Measurements from ENCODE around the gene YIF1A. TPM values are rescaled to one million over a fixed set of nuclear protein-coding genes. Genes with fewer than 3 reads are reported as not detected.

Gene YIF1A, protein sequence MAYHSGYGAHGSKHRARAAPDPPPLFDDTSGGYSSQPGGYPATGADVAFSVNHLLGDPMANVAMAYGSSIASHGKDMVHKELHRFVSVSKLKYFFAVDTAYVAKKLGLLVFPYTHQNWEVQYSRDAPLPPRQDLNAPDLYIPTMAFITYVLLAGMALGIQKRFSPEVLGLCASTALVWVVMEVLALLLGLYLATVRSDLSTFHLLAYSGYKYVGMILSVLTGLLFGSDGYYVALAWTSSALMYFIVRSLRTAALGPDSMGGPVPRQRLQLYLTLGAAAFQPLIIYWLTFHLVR
- 10 to 100 TPM; 57.4 to 64.0 TPM for total RNA-seq

DNA sequence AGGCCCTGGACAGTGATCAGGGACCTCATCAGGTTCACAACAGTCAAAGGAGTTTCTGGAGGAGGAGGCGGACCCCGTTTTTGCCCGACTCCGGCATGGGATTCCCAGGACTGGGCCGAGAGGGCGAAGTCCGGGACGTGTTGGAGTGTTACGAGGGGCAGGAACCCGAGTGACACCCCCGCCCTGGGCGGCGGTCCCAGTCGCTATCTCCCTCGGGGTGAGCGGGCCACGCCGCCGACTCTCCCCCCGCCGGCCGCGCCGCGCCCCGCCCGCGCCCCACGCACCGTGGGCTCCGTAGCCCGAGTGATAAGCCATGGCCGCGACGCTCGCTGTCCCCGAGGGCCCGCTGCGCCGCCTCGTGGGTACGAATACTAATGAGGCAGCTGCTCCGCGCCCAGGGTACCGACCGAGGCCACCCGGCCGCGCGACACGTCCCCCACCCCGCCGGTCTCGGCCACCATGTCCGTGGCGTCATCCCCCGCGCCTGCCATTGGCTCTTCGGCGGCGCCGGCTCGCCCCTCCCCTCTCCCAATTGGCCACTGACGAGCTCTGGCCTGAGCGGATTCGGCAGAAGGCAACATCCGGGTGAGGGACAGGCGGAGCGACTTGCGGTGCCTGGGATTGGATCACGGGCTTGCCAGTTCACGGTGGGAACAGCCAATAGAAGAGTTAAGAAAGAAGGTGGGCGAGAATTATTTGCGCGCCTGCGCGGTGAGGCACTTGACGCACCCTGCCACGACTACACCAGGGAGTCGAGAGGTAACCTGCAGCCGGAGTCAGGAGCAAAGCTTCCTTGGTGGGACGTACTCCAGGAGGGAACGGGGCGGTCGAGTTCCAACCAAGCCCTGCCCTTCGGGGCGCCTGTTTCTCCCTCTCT is at the start of gene YIF1A:
Gene YIF1A (minus strand): TSS at position 473 of the 877 bp plus-strand sequence. CDS start 158 bp downstream, at position 315.
- Mint-ChIP-seq H3K4me1 (ENCODE audit: low read depth) (peaks cover 31% of the 10 kb centered on the region), H3K4me3 (peak within 1 kb of the TSS; percentile 85), H3K9me3 (no peaks in the 10 kb centered on the region), H3K27me3 (peaks cover 17% of the 10 kb centered on the region), H3K27ac (peak within 1 kb of the TSS; percentile 89), H3K36me3 (ENCODE audit: low read depth) (peaks cover 3% of the 10 kb centered on the region)
- CTCF ChIA-PET: interaction anchor here (0.7 to 4.8 kb wide), 13 partner anchors 8 to 150 kb away, joined by 3 to 27 read pairs (median 5); partner anchors contain the start of genes MRPL11 and RAB1B
- ATAC-seq: peak; percentile 96
- peak; percentile 99 for DNase-seq
- POLR2A ChIA-PET: interaction anchor here (0.6 to 1.9 kb wide), 14 partner anchors 18 to 390 kb away, joined by 3 to 9 read pairs (median 4); partner anchors contain the start of genes RAB1B and SLC29A2
- intact Hi-C loops (cut with micrococcal nuclease): no loop called here
- TF ChIP-seq, protein P1, sequence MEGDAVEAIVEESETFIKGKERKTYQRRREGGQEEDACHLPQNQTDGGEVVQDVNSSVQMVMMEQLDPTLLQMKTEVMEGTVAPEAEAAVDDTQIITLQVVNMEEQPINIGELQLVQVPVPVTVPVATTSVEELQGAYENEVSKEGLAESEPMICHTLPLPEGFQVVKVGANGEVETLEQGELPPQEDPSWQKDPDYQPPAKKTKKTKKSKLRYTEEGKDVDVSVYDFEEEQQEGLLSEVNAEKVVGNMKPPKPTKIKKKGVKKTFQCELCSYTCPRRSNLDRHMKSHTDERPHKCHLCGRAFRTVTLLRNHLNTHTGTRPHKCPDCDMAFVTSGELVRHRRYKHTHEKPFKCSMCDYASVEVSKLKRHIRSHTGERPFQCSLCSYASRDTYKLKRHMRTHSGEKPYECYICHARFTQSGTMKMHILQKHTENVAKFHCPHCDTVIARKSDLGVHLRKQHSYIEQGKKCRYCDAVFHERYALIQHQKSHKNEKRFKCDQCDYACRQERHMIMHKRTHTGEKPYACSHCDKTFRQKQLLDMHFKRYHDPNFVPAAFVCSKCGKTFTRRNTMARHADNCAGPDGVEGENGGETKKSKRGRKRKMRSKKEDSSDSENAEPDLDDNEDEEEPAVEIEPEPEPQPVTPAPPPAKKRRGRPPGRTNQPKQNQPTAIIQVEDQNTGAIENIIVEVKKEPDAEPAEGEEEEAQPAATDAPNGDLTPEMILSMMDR (IDR thresholded peaks at IDR 0.05): no peak

DNA sequence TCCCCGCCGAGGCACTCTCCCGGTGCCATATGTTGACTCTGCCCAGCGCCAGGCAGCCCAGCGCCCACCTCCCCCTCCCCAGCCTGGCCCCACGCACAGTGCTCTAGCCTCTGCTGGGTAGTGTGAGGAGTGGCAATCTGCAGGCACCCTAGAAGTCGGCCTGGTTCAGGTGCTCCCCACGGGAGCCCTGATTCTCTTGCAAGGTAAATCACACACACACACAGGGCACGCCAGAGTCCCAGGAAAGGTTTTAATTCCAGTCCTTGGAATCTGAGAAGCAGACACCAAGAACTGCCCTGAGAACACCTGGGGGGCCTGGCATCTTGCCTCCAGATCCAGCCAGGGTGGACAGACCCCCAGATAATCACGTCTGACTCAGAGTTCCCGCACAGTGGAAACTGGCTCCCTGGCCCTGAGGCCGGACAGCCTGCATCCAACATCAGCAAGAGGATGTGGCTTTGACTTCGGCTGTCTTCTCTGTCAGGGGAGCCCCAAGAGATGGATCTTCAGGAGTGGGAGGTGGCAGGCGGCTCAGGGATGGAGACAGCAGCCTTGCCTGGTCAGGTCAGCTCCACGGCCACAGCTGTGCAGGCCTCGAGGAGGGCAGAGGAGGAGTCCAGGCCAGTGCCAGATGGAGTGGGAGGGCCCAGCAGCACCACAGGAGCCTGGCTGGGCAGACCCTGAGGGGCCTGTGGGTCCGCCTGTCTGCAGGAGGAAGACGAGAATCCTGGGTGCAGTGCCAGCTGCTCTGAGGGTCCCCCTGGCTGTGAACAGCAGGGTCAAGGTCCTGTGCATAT is 48.4 kb upstream of the YIF1A start:
- Mint-ChIP-seq H3K4me3 (peak overlapping the region; percentile 66), H3K27ac (peak overlapping the region; percentile 85), H3K9me3 (no peaks in the 10 kb centered on the region), H3K4me1 (ENCODE audit: low read depth) (peaks cover 33% of the 10 kb centered on the region), H3K36me3 (ENCODE audit: low read depth) (peaks cover 31% of the 10 kb centered on the region), H3K27me3 (no peaks in the 10 kb centered on the region)
- POLR2A ChIA-PET: interaction anchor here (0.8 to 4.7 kb wide), 6 partner anchors 8 to 22 kb away, joined by 3 to 38 read pairs (median 4); partner anchors contain the start of genes BRMS1 and CD248
- TF ChIP-seq, protein P1 (IDR thresholded peaks at IDR 0.05): no peak
- intact Hi-C loops (cut with micrococcal nuclease): no loop called here
- CTCF ChIA-PET: interaction anchor here (0.9 to 8.7 kb wide), 6 partner anchors 8 to 115 kb away, joined by 3 to 133 read pairs (median 6); partner anchors contain the start of genes BRMS1 and CD248
- DNase-seq (no peak), ATAC-seq (no peak)

DNA sequence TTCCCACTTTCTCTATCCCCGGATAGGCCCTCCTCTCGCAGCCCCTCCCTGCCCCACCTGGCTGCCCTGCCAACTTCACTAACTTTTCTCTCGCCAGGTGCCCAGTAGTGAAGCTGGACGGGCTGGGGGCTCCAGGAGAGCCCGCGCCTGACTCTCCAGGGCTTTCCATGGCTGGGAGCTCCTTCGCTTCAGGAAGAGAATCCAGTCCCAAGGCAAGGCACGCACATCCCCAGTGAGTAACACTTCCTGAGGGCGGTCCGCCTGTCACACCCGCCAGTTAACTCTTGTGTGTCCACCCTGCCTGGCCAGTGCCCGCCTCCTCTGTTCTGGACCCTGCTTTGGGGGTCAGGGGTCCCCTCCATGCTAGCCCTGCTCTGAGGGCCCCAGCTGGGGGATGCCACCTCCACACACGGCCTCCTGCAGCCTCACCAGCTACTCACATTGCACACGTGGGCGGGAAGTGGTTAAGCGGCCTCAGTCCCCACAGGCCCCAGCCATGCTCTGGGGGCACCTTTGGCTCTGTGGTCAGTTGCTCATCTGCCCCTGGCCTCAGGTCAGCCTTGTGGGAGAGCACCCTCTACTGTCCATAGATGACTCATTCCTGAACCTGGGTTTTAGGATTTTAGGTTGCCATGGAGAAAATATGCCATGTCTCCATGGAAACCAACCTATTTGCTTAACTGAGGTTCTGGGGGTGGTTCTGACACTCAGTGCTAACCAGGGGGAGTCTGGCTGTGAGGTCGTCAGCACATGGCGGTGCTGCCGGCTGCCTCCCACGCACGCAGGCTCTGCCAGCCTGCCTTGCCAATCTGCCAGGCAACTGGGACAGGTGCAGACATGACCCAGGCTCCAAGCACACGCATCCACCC is 47.5 kb upstream of the YIF1A start, which contains the start of gene RIN1:
Gene RIN1 (minus strand): TSS at position 201 of the 869 bp plus-strand sequence. CDS start 32 bp downstream, at position 169.
- H3K9me3 Mint-ChIP-seq: no peaks in the 10 kb centered on the region
- H3K27ac Mint-ChIP-seq: peak within 1 kb of the TSS; percentile 85
- peak; percentile 84 for ATAC-seq
- POLR2A ChIA-PET: interaction anchor here (1.6 to 4.7 kb wide), 5 partner anchors 9 to 35 kb away, joined by 5 to 38 read pairs (median 7); partner anchors contain the start of genes B4GAT1, BRMS1, CD248 and SLC29A2
- TF ChIP-seq, protein P1 (IDR thresholded peaks at IDR 0.05): no peak
- peaks cover 27% of the 10 kb centered on the region for H3K36me3 Mint-ChIP-seq (ENCODE audit: low read depth)
- CTCF ChIA-PET: interaction anchor here (1.0 to 8.7 kb wide), 6 partner anchors 9 to 114 kb away, joined by 4 to 133 read pairs (median 6); partner anchors contain the start of genes BRMS1 and CD248
- intact Hi-C loops (cut with micrococcal nuclease): no loop called here
- H3K4me1 Mint-ChIP-seq (ENCODE audit: low read depth): peaks cover 33% of the 10 kb centered on the region
- peak; percentile 91 for DNase-seq
- H3K4me3 Mint-ChIP-seq: peak within 1 kb of the TSS; percentile 66
- H3K27me3 Mint-ChIP-seq: no peaks in the 10 kb centered on the region

All from activated CD8-positive, alpha-beta T cell treated with anti-CD3 and anti-CD28 coated beads for 36 hours (primary cell).